HG02610 (cell line): Measurements from ENCODE around the gene PDZD7.

Experiments used
- ATAC-seq: cut with Tn5 transposase; IDR thresholded peaks from one replicate; pipeline ENCODE4 v1.9.1; 2021; ENCODE audit warnings: mild to moderate bottlenecking, moderate library complexity; ENCODE audit not compliant: unreplicated experiment

Gene PDZD7

GRCh38 chr10:100969187-100970075 is 61.5 kb downstream of the PDZD7 start, which contains the start of gene SEMA4G:
Gene SEMA4G, plus strand, starts transcription at chr10:100969504. Its CDS starts 3,409 bp downstream, at chr10:100972913.
- no peak for ATAC-seq

GRCh38 chr10:100968863-100969186 is 62.1 kb downstream of the PDZD7 start:
- ATAC-seq = no peak

- ATAC-seq = no peak
These were observed 62.7 kb downstream of the PDZD7 start for GRCh38 chr10:100968062-100968736.

- ATAC-seq = no peak
These were observed 63.6 kb downstream of the PDZD7 start for GRCh38 chr10:100967332-100967731.

- no peak for ATAC-seq
These were observed 64.0 kb downstream of the PDZD7 start for GRCh38 chr10:100966887-100967286.

GRCh38 chr10:100965820-100966219 is 65.1 kb downstream of the PDZD7 start:
- no peak for ATAC-seq

- no peak for ATAC-seq
These were observed 67.1 kb downstream of the PDZD7 start for GRCh38 chr10:100963826-100964225.

GRCh38 chr10:100962351-100963080 is 68.4 kb downstream of the PDZD7 start:
- no peak for ATAC-seq

- no peak for ATAC-seq
These were observed 70.7 kb downstream of the PDZD7 start for GRCh38 chr10:100960251-100960650.
